Adrenal gland (tissue), 12 donors: Measurements from ENCODE around the gene F2RL3. TPM values are rescaled to one million over a fixed set of nuclear protein-coding genes. Genes with fewer than 3 reads are reported as not detected.
"Not testable (repeated sequence)": the region's sequence is repeated elsewhere in the genome, so short reads cannot be mapped to it uniquely, and the experiment has no call there.

Experiments used
- DNase-seq, 7 donors: peaks; one replicate each; pipeline ENCODE4 v3.0.0-alpha.2; 2019 to 2020
- H3K27ac ChIP-seq, 5 donors: fragments of 200-600 bp; sonication (generic) in 4 of 5; 1 replicate in 3 of 5; 2 replicates in 2 of 5; pipeline versions ENCODE4 v1.5.1 to v1.8.0; 2016 to 2020; ENCODE audit warnings: mild to moderate bottlenecking in 1 of 5
- H3K27me3 ChIP-seq: fragments of 200-600 bp; 2 replicates; pipeline ENCODE4 v1.8.0; 2021
- H3K36me3 ChIP-seq, 2 donors: fragments of 200-600 bp; replicated peaks in 1 of 2; 1 replicate in 1 of 2; 2 replicates in 1 of 2; pipeline versions ENCODE4 v1.5.1 to v1.8.0; 2018 to 2022
- H3K4me1 ChIP-seq, 2 donors: fragments of 200-600 bp; replicated peaks in 1 of 2; 1 replicate in 1 of 2; 2 replicates in 1 of 2; pipeline versions ENCODE4 v1.5.1 to v1.8.0; 2018 to 2021
- H3K4me3 ChIP-seq, 4 donors: fragments of 200-600 bp; sonication (generic) in 3 of 4; one replicate each; pipeline ENCODE4 v1.5.1; 2016 to 2018
- H3K9me3 ChIP-seq, 3 donors: fragments of 200-600 bp; sonication (generic) in 1 of 3; replicated peaks in 1 of 3; 1 replicate in 2 of 3; 2 replicates in 1 of 3; pipeline versions ENCODE4 v1.5.1 to v1.8.0; 2016 to 2021
- POLR2A ChIP-seq, 2 donors: fragments of 450-650 bp; IDR thresholded peaks; one replicate each; pipeline ENCODE4 v1.6.1; 2017; ENCODE audit warnings: antibody characterized with exemption in 2 of 2, mild to moderate bottlenecking in 2 of 2, moderate library complexity in 1 of 2
- WGBS, 4 donors: extraction: QIAGEN DNeasy Blood & Tissue Kit in 2 of 4; methylation state at CpG; one replicate each; pipeline versions ENCODE4 v1.1.5 to v1.1.7; 2013 to 2017; 5-methylcytosine and 5-hydroxymethylcytosine counted together
- intact Hi-C, 2 donors: fragments of 100-400 bp; cut with DNase I; formaldehyde crosslinking; loops; one replicate each; pipeline versions ENCODE4 v1.14.1 to v1.15.0; 2022 to 2023
- polyA plus RNA-seq, 3 donors: library from polyadenylated mRNA; stranded (reverse); fragments of 200-250 nt in 2 of 3; fragments of 350-450 nt in 1 of 3; fragmentation: Illumina TruSeq in 1 of 3; extraction: RNeasy Lipid Tissue Mini Kit (QIAGEN cat#74804) in 1 of 3; gene quantifications; one replicate each; pipeline ENCODE4 v1.2.3, GENCODE V29; 2013 to 2014
- small RNA-seq, 2 donors: library from RNA; depleted of rRNA; stranded (forward); fragments of <200 nt; gene quantifications; one replicate each; pipeline ENCODE3, GENCODE V24; 2016
- total RNA-seq, 9 donors: library from RNA; depleted of rRNA in 4 of 9; stranded (reverse); fragments of >200 nt in 4 of 9; fragments of 120-200 nt in 1 of 9; fragmentation: NEBNext Ultra II Directional in 1 of 9; extraction: Animal tissue kit (Norgen Biotek cat#: 25700) in 1 of 9; gene quantifications; one replicate each; pipeline versions ENCODE4 v1.1.0 to v1.2.4, GENCODE V29; 2013 to 2023
- TF ChIP-seq, protein P1 (sequence below), 6 experiments: fragments of 450-650 bp in 4 of 6; fragments of 200-600 bp in 2 of 6; sonication (generic) in 1 of 6; IDR thresholded peaks; 1 replicate in 5 of 6; 2 replicates in 1 of 6; pipeline versions ENCODE4 v1.5.1 to v1.8.0; 2016 to 2021; ENCODE audit warnings: antibody characterized with exemption in 6 of 6, mild to moderate bottlenecking in 2 of 6, moderate library complexity in 1 of 6
- donor health status: healthy with polysubstance abuse.
- donor health status: Bipolar disorder and iron deficiency.
- donor health status: DM: yes; HTN: yes; CAD: no.
- donor health status: DM: no; HTN: no; CAD: no.
- donor health status: DM: no; HTN: no; CAD: no.
- donor health status: DM: yes; HTN: yes; CAD: no.

F2RL3 gene
- total and polyA plus RNA-seq, 12 donors = 0.17 to 3.8 (median 2.2) TPM

DNA sequence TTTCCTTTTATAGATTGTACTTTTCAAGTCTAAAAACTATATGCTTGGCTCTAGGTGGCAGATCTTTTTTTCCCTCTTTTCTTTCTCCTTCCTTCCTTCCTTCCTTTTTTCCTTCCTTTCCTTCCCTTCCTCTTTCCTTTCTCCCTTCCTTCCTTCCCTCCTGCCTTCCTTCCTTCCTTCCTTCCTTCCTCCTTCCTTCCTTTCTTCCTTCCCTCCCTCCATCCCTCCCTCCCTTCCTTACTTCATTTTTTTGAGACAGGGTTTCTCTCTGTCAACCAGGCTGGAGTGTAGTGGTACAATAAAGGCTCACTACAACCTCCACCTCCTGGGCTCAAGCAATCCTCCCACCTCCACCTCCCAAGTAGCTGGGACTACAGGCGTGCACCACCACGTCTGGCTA lies 48.1 kb downstream of the F2RL3 start:
- intact Hi-C loops = no loop called here
- Histone ChIP-seq H3K27me3 (no peaks in the 10 kb centered on the region), H3K9me3 (peaks cover 0 to 5% (median 0%) of the 10 kb centered on the region in 3 donors), H3K36me3 (no peaks in the 10 kb centered on the region), H3K27ac (no peak overlapping the region), H3K4me3 (no peak overlapping the region), H3K4me1 (no peaks in the 10 kb centered on the region)
- no peak for DNase-seq
- TF ChIP-seq, protein P1, sequence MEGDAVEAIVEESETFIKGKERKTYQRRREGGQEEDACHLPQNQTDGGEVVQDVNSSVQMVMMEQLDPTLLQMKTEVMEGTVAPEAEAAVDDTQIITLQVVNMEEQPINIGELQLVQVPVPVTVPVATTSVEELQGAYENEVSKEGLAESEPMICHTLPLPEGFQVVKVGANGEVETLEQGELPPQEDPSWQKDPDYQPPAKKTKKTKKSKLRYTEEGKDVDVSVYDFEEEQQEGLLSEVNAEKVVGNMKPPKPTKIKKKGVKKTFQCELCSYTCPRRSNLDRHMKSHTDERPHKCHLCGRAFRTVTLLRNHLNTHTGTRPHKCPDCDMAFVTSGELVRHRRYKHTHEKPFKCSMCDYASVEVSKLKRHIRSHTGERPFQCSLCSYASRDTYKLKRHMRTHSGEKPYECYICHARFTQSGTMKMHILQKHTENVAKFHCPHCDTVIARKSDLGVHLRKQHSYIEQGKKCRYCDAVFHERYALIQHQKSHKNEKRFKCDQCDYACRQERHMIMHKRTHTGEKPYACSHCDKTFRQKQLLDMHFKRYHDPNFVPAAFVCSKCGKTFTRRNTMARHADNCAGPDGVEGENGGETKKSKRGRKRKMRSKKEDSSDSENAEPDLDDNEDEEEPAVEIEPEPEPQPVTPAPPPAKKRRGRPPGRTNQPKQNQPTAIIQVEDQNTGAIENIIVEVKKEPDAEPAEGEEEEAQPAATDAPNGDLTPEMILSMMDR (IDR thresholded peaks at IDR 0.05) = no peak
- TF ChIP-seq POLR2A (IDR thresholded peaks at IDR 0.05) = no peak
- WGBS, 4 donors = 57 to 82% (median 71%) methylated on average over 2 of the region's 2 CpGs

DNA sequence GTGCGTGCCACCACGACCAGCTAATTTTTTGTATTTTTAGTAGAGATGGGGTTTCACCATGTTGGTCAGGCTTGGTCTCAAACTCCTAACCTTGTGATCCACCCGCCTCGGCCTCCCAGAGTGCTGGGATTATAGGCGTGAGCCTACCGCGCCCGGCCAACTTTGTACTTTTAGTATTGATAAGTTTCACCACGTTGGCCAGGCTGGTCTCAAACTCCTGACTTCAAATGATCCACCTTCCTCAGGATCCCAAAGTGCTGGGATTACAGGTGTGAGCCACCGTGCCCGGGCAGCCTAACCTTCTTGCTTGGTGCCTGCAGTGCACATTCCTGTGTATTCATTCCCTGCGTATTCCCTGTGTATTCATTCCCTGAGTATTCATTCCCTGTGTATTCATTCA lies 49.0 kb downstream of the F2RL3 start:
- H3K36me3 ChIP-seq, DNase-seq, intact Hi-C loops, H3K9me3 ChIP-seq, H3K4me3 ChIP-seq, H3K27ac ChIP-seq, H3K27me3 ChIP-seq, H3K4me1 ChIP-seq: not testable (repeated sequence)
- WGBS, 4 donors = 87 to 96% (median 91%) methylated on average over 12 of the region's 12 CpGs

DNA sequence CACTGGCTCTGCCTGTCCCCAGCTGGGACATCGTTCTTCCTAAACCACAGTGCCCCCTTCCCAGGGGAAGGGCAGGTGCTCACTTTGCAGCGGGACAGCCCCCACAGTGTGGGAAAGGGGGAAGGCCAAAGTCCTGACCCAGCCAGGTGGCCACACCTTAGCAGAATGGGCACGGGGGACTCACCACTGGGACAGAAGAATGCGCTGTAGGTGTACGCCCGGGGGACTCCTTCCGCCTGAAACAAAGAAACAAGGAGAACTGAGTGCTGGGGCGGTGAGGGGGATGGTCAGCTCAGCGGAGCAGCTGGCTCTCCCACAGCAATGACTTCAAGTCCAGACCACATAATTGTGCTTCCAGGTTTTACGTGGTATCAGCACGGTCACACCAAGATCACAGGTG lies 49.4 kb downstream of the F2RL3 start:
- H3K27ac ChIP-seq = no peak overlapping the region
- no peaks in the 10 kb centered on the region for H3K27me3 ChIP-seq
- 85 to 91% (median 87%) methylated on average over 11 of the region's 11 CpGs for WGBS, 4 donors
- no peaks in the 10 kb centered on the region for H3K4me1 ChIP-seq
- TF ChIP-seq, protein P1 (IDR thresholded peaks at IDR 0.05) = no peak
- no peak for TF ChIP-seq POLR2A (IDR thresholded peaks at IDR 0.05)
- no peak overlapping the region for H3K4me3 ChIP-seq
- DNase-seq = no peak
- no peaks in the 10 kb centered on the region for H3K36me3 ChIP-seq
- intact Hi-C loops = no loop called here
- peaks cover 0 to 5% (median 0%) of the 10 kb centered on the region in 3 donors for H3K9me3 ChIP-seq

DNA sequence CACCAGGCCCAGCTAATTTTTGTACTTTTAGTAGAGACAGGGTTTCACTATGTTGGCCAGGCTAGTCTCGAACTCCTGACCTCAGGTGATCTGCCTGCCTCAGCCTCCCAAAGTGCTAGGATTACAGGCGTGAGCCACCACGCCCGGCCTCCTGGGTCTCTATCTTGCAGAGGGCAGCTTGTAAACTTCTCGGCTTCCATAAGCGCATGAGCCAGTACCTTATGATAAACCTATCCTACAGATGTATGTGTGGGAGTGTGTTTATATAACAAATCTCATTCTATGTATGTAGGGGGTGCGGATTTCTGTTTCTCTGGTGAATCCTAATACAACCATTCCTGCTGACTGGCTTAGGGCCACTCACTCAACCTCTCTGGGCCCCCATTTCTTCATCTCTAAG lies 51.3 kb downstream of the F2RL3 start:
- H3K4me3 ChIP-seq = not testable (repeated sequence)

DNA sequence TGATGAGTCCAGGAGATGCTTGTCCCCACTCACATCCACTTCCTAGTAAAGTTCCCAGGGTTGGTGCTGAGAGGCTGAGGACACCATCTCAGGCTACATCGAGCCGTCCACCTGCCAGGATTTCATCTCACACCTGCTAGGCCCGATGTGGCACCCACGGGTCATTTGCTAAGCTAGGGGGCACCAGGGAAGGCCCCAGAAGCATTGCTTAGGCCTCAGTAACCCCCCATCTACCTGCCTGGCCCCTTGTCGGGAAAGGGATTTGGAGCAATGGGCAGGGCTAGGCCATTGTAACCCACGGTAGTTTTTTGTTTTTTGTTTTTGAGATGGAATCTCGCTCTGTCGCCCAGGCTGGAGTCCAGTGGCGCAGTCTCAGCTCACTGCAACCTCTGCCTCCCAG lies 51.8 kb downstream of the F2RL3 start:
- peak in 2 of 7 donors; percentile 0 to 5 for DNase-seq
- Histone ChIP-seq H3K27me3 (no peaks in the 10 kb centered on the region), H3K36me3 (no peaks in the 10 kb centered on the region), H3K4me3 (no peak overlapping the region), H3K4me1 (no peaks in the 10 kb centered on the region), H3K9me3 (no peaks in the 10 kb centered on the region), H3K27ac (no peak overlapping the region)
- intact Hi-C loops = no loop called here
- 78 to 92% (median 87%) methylated on average over 9 of the region's 9 CpGs for WGBS, 4 donors
- no peak for TF ChIP-seq POLR2A (IDR thresholded peaks at IDR 0.05)
- TF ChIP-seq, protein P1 (IDR thresholded peaks at IDR 0.05) = no peak

More for the DNA sequence above, 51.3 kb downstream of the F2RL3 start:
- intact Hi-C loops, H3K27ac ChIP-seq, H3K27me3 ChIP-seq, H3K4me1 ChIP-seq, H3K36me3 ChIP-seq, H3K9me3 ChIP-seq: not testable (repeated sequence)
- DNase-seq = peak in 1 of 7 donors; percentile 3
- WGBS, 4 donors = 93 to 96% (median 95%) methylated on average over 7 of the region's 7 CpGs

Small RNA genes lying within 50 kb of the gene (small RNA-seq; reads per million reads assigned to genes)
- gene RN7SL823P = 0 reads per million in 2 donors
- 0 reads per million in 2 donors for gene RN7SL835P

Other genes starting within 250 kb of the F2RL3 start
- 100 to 1,000 TPM in 3 of 9 donors, 10 to 100 TPM in 6; 76.0 to 136 (median 92.0) TPM for gene SMIM7, start 228.9 kb upstream of the F2RL3 start, total RNA-seq
- 100 to 1,000 TPM in 1 of 3 donors, 10 to 100 TPM in 2; 82.9 to 102 (median 87.3) TPM for gene SMIM7, start 228.9 kb upstream of the F2RL3 start, polyA plus RNA-seq
- 10 to 100 TPM in 1 of 9 donors, 1 to 10 TPM in 8; 3.7 to 10.4 (median 6.4) TPM for gene TMEM38A, start 227.9 kb upstream of the F2RL3 start, total RNA-seq
- gene TMEM38A, start 227.9 kb upstream of the F2RL3 start, polyA plus RNA-seq = 1 to 10 TPM; 2.2 to 4.1 (median 3.3) TPM
- gene NWD1, start 169.2 kb upstream of the F2RL3 start, total RNA-seq = under 1 TPM in 1 of 9 donors, not detected in 8; 0.04 TPM
- gene NWD1, start 169.2 kb upstream of the F2RL3 start, polyA plus RNA-seq = not detected
- 10 to 100 TPM; 22.8 to 72.3 (median 35.1) TPM for gene SIN3B, start 59.6 kb upstream of the F2RL3 start, total RNA-seq
- gene SIN3B, start 59.6 kb upstream of the F2RL3 start, polyA plus RNA-seq = 100 to 1,000 TPM in 1 of 3 donors, 10 to 100 TPM in 2; 30.1 to 133 (median 56.7) TPM
- 10 to 100 TPM in 3 of 9 donors, 1 to 10 TPM in 6; 5.2 to 19.1 (median 8.7) TPM for gene CPAMD8, start 137.8 kb downstream of the F2RL3 start, total RNA-seq
- gene CPAMD8, start 137.8 kb downstream of the F2RL3 start, polyA plus RNA-seq = 10 to 100 TPM in 2 of 3 donors, 1 to 10 TPM in 1; 3.1 to 33.7 (median 18.6) TPM
- gene HAUS8, start 186.5 kb downstream of the F2RL3 start, total RNA-seq = 10 to 100 TPM in 3 of 9 donors, 1 to 10 TPM in 6; 3.9 to 10.9 (median 8.7) TPM
- gene HAUS8, start 186.5 kb downstream of the F2RL3 start, polyA plus RNA-seq = 10 to 100 TPM in 2 of 3 donors, 1 to 10 TPM in 1; 7.5 to 17.9 (median 17.5) TPM
- 100 to 1,000 TPM in 1 of 9 donors, 10 to 100 TPM in 8; 23.6 to 183 (median 85.3) TPM for gene MYO9B, start 186.8 kb downstream of the F2RL3 start, total RNA-seq
- 100 to 1,000 TPM in 1 of 3 donors, 10 to 100 TPM in 2; 29.9 to 236 (median 99.6) TPM for gene MYO9B, start 186.8 kb downstream of the F2RL3 start, polyA plus RNA-seq